K562 (cell line): Measurements from ENCODE around the gene PNPLA7. TPM values are rescaled to one million over a fixed set of nuclear protein-coding genes. Genes with fewer than 3 reads are reported as not detected.
A peak's percentile ranks its signal among the peaks of the same experiment; 100 is the strongest.

Experiments
- ATAC-seq: fragments of 200-7000 bp; cut with Tn5 transposase; 3 replicates; pipeline ENCODE4 v1.9.1; 2020; ENCODE audit warnings: moderate library complexity
- BruUV-seq: library from RNA; stranded (reverse); fragments of 400-500 nt; replicated peaks from 2 replicates; lab custom pipeline; 2021; lab: Mats Ljungman, UMichigan
- CTCF ChIA-PET: fragments of 300-600 bp; formaldehyde crosslinking; extraction: SDS; loops from one replicate; lab custom pipeline; 2021; ENCODE audit warnings: low intra/inter-chr PET ratio; lab: Yijun Ruan, JAX
- POLR2A ChIA-PET: fragments of 300-600, 350-650 bp; sonication (Branson Sonifier 250); formaldehyde crosslinking; extraction: SDS; loops from one replicate; lab custom pipeline; 2021; ENCODE audit warnings: antibody characterized with exemption, inconsistent platforms; lab: Yijun Ruan, JAX
- DNase-seq, 4 experiments: peaks; one replicate each; pipeline versions ENCODE4 v3.0.0 to v3.0.0-alpha.2; 2011 to 2018; ENCODE audit warnings: low spot score in 3 of 4, mixed read lengths in 3 of 4; ENCODE audit errors: extremely low read depth in 1 of 4
- FAIRE-seq: peaks from 2 replicates; lab custom pipeline; 2011; peaks lifted over from hg19 to GRCh38; lab: Jason Lieb, UNC
- H2AFZ ChIP-seq: 2 replicates; pipeline ENCODE4 v1.6.0; 2011; ENCODE audit warnings: low read depth, low read length, control low read depth, inconsistent platforms
- H3K27ac ChIP-seq: fragments of 200-600 bp; 3 replicates; pipeline ENCODE4 v1.8.0; 2011; ENCODE audit warnings: low read depth, mild to moderate bottlenecking, control low read depth, inconsistent platforms, low read length, moderate library complexity, mixed read lengths; ENCODE audit errors: extremely low read depth
- H3K27me3 ChIP-seq, 2 experiments: fragments of 300-600 bp in 1 of 2; 2 replicates in 1 of 2; 3 replicates in 1 of 2; pipeline versions ENCODE4 v1.6.0 to v1.8.0; 2011; ENCODE audit warnings: inconsistent platforms in 2 of 2, low read length in 2 of 2, mild to moderate bottlenecking in 1 of 2, mixed read lengths in 1 of 2, moderate library complexity in 1 of 2; ENCODE audit not compliant: control insufficient read depth in 2 of 2, insufficient read depth in 2 of 2
- H3K36me3 ChIP-seq: fragments of 300-600 bp; 3 replicates; pipeline ENCODE4 v1.8.0; 2011; ENCODE audit warnings: mild to moderate bottlenecking, low read length, inconsistent platforms; ENCODE audit not compliant: control insufficient read depth, insufficient read depth
- H3K4me1 ChIP-seq, 2 experiments: fragments of 200-600 bp in 1 of 2; replicated peaks in 1 of 2; 2 replicates in 1 of 2; 3 replicates in 1 of 2; pipeline versions ENCODE4 v1.5.1 to v1.8.0; 2011; ENCODE audit warnings: inconsistent platforms in 2 of 2, low read length in 2 of 2, mild to moderate bottlenecking in 1 of 2, mixed read lengths in 1 of 2, moderate library complexity in 1 of 2; ENCODE audit not compliant: control insufficient read depth in 2 of 2, insufficient read depth in 2 of 2
- H3K4me2 ChIP-seq: 2 replicates; pipeline ENCODE4 v1.6.1; 2011; ENCODE audit warnings: low read length, control low read depth, inconsistent platforms, mixed read lengths; ENCODE audit not compliant: insufficient read depth
- H3K4me3 ChIP-seq: fragments of 200-600 bp; sonication (generic), shearing (Covaris generic); 2 replicates; pipeline ENCODE4 v1.5.1; 2016; ENCODE audit warnings: control low read depth, inconsistent platforms
- H3K79me2 ChIP-seq: fragments of 200-600 bp; 3 replicates; pipeline ENCODE4 v1.8.0; 2011; ENCODE audit warnings: low read length, inconsistent platforms; ENCODE audit not compliant: control insufficient read depth, insufficient read depth
- H3K9ac ChIP-seq, 2 experiments: 2 replicates each; pipeline versions ENCODE4 v1.6.0 to v1.6.1; 2011; ENCODE audit warnings: low read depth in 2 of 2, low read length in 2 of 2, control low read depth in 1 of 2, inconsistent platforms in 1 of 2, mild to moderate bottlenecking in 1 of 2, mixed read lengths in 1 of 2; ENCODE audit not compliant: insufficient read depth in 1 of 2
- H3K9me1 ChIP-seq: one replicate; pipeline ENCODE4 v1.6.0; 2011; ENCODE audit warnings: inconsistent platforms, mild to moderate bottlenecking, low read length, moderate library complexity; ENCODE audit not compliant: control insufficient read depth, insufficient read depth
- H3K9me3 ChIP-seq: replicated peaks from 2 replicates; pipeline ENCODE4 v1.5.1; 2011; ENCODE audit warnings: low read depth, low read length, inconsistent platforms; ENCODE audit not compliant: control insufficient read depth, insufficient read depth
- H4K20me1 ChIP-seq: replicated peaks from 2 replicates; pipeline ENCODE4 v1.6.1; 2011; ENCODE audit warnings: low read length, inconsistent platforms, mixed read lengths; ENCODE audit not compliant: control insufficient read depth, insufficient read depth
- CBX1 ChIP-seq: sonication (generic); IDR thresholded peaks from 2 replicates; pipeline ENCODE4 v1.6.1; 2016; ENCODE audit warnings: antibody characterized with exemption, low read depth, mild to moderate bottlenecking
- CSDE1 ChIP-seq, 2 experiments: fragments of 450-650 bp; IDR thresholded peaks; 2 replicates each; pipeline ENCODE4 v1.6.1; 2016; ENCODE audit warnings: mild to moderate bottlenecking in 1 of 2
- E2F4 ChIP-seq: sonication (generic); formaldehyde crosslinking; IDR thresholded peaks from 2 replicates; pipeline ENCODE4 v1.8.0; 2022; ENCODE audit warnings: mild to moderate bottlenecking, low read depth, missing genetic modification reagents
- EHMT2 ChIP-seq: fragments of 450-650 bp; IDR thresholded peaks from 2 replicates; pipeline ENCODE4 v1.6.1; 2018; ENCODE audit warnings: antibody characterized with exemption
- HMGXB4 ChIP-seq: sonication (generic); formaldehyde crosslinking; IDR thresholded peaks from 2 replicates; pipeline ENCODE4 v1.8.1; 2023; ENCODE audit warnings: mild to moderate bottlenecking, missing genetic modification reagents
- JUND ChIP-seq, 2 experiments: IDR thresholded peaks; 2 replicates in 1 of 2; 3 replicates in 1 of 2; pipeline ENCODE4 v1.6.1; 2011; ENCODE audit warnings: borderline replicate concordance in 2 of 2, low read depth in 2 of 2, low read length in 2 of 2, improper control_type of control experiment in 1 of 2, missing biosample characterization in 1 of 2, missing genetic modification characterization in 1 of 2, missing genetic modification reagents in 1 of 2
- KAT8 ChIP-seq: fragments of 450-650 bp; IDR thresholded peaks from 2 replicates; pipeline ENCODE4 v1.6.1; 2016; ENCODE audit warnings: low read depth, mild to moderate bottlenecking
- LCOR ChIP-seq: sonication (generic); formaldehyde crosslinking; IDR thresholded peaks from 2 replicates; pipeline ENCODE4 v1.8.0; 2022; ENCODE audit warnings: mild to moderate bottlenecking, missing genetic modification reagents
- NFATC3 ChIP-seq: fragments of 450-650 bp; IDR thresholded peaks from 2 replicates; pipeline ENCODE4 v1.6.1; 2017; ENCODE audit warnings: mild to moderate bottlenecking
- RBFOX2 ChIP-seq: fragments of 200-400 bp; formaldehyde crosslinking; IDR thresholded peaks from 2 replicates; pipeline ENCODE4 v1.6.1; 2017; ENCODE audit warnings: low read depth, mild to moderate bottlenecking, low read length, moderate library complexity
- RNF2 ChIP-seq: sonication (generic); IDR thresholded peaks from 2 replicates; pipeline ENCODE4 v1.6.1; 2016
- SOX6 ChIP-seq: fragments of 450-650 bp; IDR thresholded peaks from 2 replicates; pipeline ENCODE4 v1.6.1; 2014; ENCODE audit warnings: mild to moderate bottlenecking
- SRSF1 ChIP-seq: fragments of 200-400 bp; formaldehyde crosslinking; IDR thresholded peaks from 2 replicates; pipeline ENCODE4 v1.6.1; 2017; ENCODE audit warnings: mild to moderate bottlenecking, low read depth, low read length, moderate library complexity
- SRSF7 ChIP-seq: fragments of 200-400 bp; formaldehyde crosslinking; optimal IDR thresholded peaks from 2 replicates; pipeline ENCODE3; 2017; ENCODE audit warnings: mild to moderate bottlenecking, low read depth, low read length
- STAT5A ChIP-seq: IDR thresholded peaks from 2 replicates; pipeline ENCODE4 v1.6.1; 2012; ENCODE audit warnings: low read length, inconsistent platforms, borderline replicate concordance
- XRCC5 ChIP-seq: fragments of 200-400 bp; formaldehyde crosslinking; IDR thresholded peaks from 2 replicates; pipeline ENCODE4 v1.6.1; 2017; ENCODE audit warnings: low read depth, mild to moderate bottlenecking, low read length
- YBX1 ChIP-seq: fragments of 450-650 bp; IDR thresholded peaks from 2 replicates; pipeline ENCODE4 v1.7.1; 2016; ENCODE audit warnings: mild to moderate bottlenecking
- ZBTB7A ChIP-seq: IDR thresholded peaks from 2 replicates; pipeline ENCODE4 v1.6.1; 2011; ENCODE audit warnings: low read depth, mild to moderate bottlenecking, low read length, moderate library complexity, borderline replicate concordance; ENCODE audit not compliant: control insufficient read depth
- ZBTB8A ChIP-seq: fragments of 450-650 bp; IDR thresholded peaks from 2 replicates; pipeline ENCODE4 v1.6.1; 2018; ENCODE audit warnings: mild to moderate bottlenecking, moderate library complexity; ENCODE audit not compliant: partially characterized antibody
- ZFX ChIP-seq: sonication (generic); formaldehyde crosslinking; IDR thresholded peaks from 2 replicates; pipeline ENCODE4 v1.8.0; 2022; ENCODE audit warnings: mild to moderate bottlenecking, missing genetic modification reagents, moderate library complexity
- ZNF217 ChIP-seq: sonication (generic); formaldehyde crosslinking; IDR thresholded peaks from 2 replicates; pipeline ENCODE4 v1.8.0; 2022; ENCODE audit warnings: mild to moderate bottlenecking, missing genetic modification reagents
- ZNF76 ChIP-seq: fragments of 250-450 bp; sonication (Bioruptor Pico); IDR thresholded peaks from 2 replicates; pipeline ENCODE4 v1.4.0; 2020; ENCODE audit warnings: mild to moderate bottlenecking, moderate library complexity, borderline replicate concordance
- ZNF780A ChIP-seq: fragments of 250-450 bp; sonication (Bioruptor Pico); IDR thresholded peaks from 2 replicates; pipeline ENCODE4 v1.5.0; 2021; ENCODE audit warnings: mild to moderate bottlenecking
- ZSCAN29 ChIP-seq: fragments of 450-650 bp; IDR thresholded peaks from 2 replicates; pipeline ENCODE4 v1.6.1; 2017
- WGBS: fragments of 100-300 bp; shearing (Covaris generic); methylation state at CpG from one replicate; pipeline ENCODE4 v1.1.6; 2016; ENCODE audit warnings: low coverage, mixed read lengths; ENCODE audit not compliant: insufficient coverage; ENCODE audit errors: missing lambda C conversion rate; 5-methylcytosine and 5-hydroxymethylcytosine counted together
- in situ Hi-C: fragments of 300-500 bp; cut with MboI; formaldehyde crosslinking; loops from 4 replicates; pipeline ENCODE4 v1.15.0; 2018; ENCODE audit warnings: inconsistent platforms, mixed read lengths
- intact Hi-C: fragments of 100-400 bp; cut with micrococcal nuclease; formaldehyde crosslinking; loops from 2 replicates; pipeline ENCODE4 v1.14.2; 2022
- polyA plus RNA-seq, 8 experiments: library from polyadenylated mRNA; depleted of rRNA in 4 of 8; stranded (reverse) in 5 of 8; unstranded in 3 of 8; fragments of >200 nt; fragmentation: Nextera tagmentation in 2 of 8; fragmentation: Illumina TruSeq in 1 of 8; extraction: Ambion mirVana in 2 of 8; extraction: Trizol in 1 of 8; gene quantifications; 2 replicates each; pipeline versions ENCODE4 v1.2.1 to v1.2.3, GENCODE V29; 2011 to 2014; ENCODE audit warnings: inconsistent platforms in 1 of 8, missing spikeins in 1 of 8
- total RNA-seq, 7 experiments: library from RNA; depleted of rRNA in 6 of 7; stranded (reverse); fragments of >200 nt in 6 of 7; fragmentation: Illumina TruSeq in 2 of 7; extraction: Trizol in 2 of 7; gene quantifications; 2 replicates each; pipeline versions ENCODE4 v1.2.1 to v1.2.3, GENCODE V29; 2011 to 2021; ENCODE audit warnings: low replicate concordance in 1 of 7

PNPLA7 gene
- total and polyA plus RNA-seq, 9 of the 15 experiments (the other 6 are each of a cell fraction or from before 2014, with no cell fraction given) = 0.01 to 0.85 (median 0.19) TPM; not detected in 1

GRCh38 chr9:137579259-137579604, 29.0 kb upstream of the PNPLA7 start:
- ChIA-PET POLR2A (interaction anchor here (0.7 to 1.2 kb wide), 3 partner anchors 8 to 24 kb away, joined by 3 to 6 read pairs (median 3); no protein-coding TSS in a partner anchor), CTCF (interaction anchor here (0.6 to 1.0 kb wide), 2 partner anchors 28 to 44 kb away, joined by 3 to 4 read pairs; partner anchors contain the start of gene MRPL41)
- FAIRE-seq (no peak), DNase-seq (no peak), ATAC-seq (peak; percentile 42; the same call in 1 of the 3 replicates)
- in situ Hi-C loops (no loop called here), intact Hi-C loops (no loop called here)
- Histone ChIP-seq H3K27ac (peak overlapping the region; percentile 76), H3K9me1 (peaks cover 15% of the 10 kb centered on the region), H3K9me3 (no peaks in the 10 kb centered on the region), H2AFZ (peak overlapping the region; percentile 82), H3K4me3 (peak overlapping the region; percentile 100), H3K4me1 (peaks cover 27 to 66% of the 10 kb centered on the region in 2 experiments), H4K20me1 (peaks cover 4% of the 10 kb centered on the region; the same call in 1 of the 2 replicates), H3K27me3 (no peaks in the 10 kb centered on the region), H3K9ac (peak overlapping the region; percentile 92 to 99), H3K4me2 (peak overlapping the region; percentile 96), H3K36me3 (peaks cover 76% of the 10 kb centered on the region), H3K79me2 (peaks cover 44% of the 10 kb centered on the region)
- WGBS = 15% methylated on average over 19 of the region's 19 CpGs
- TSS peak; percentile 83 for BruUV-seq
- TF ChIP-seq RBFOX2 = no peak
- no peak for TF ChIP-seq STAT5A
- no peak for TF ChIP-seq CBX1
- no peak for TF ChIP-seq XRCC5
- no peak for TF ChIP-seq KAT8
- peak; percentile 82; the same call in 1 of the 2 replicates for TF ChIP-seq ZFX (CRISPR knock-in tag)
- TF ChIP-seq JUND (IDR thresholded peaks at IDR 0.05; ENCODE audit: borderline replicate concordance, low read depth, low read length) = no peak
- TF ChIP-seq JUND (tag; IDR thresholded peaks at IDR 0.05; ENCODE audit: borderline replicate concordance, low read depth, low read length) = no peak
- no peak for TF ChIP-seq SOX6
- no peak for TF ChIP-seq ZSCAN29
- no peak for TF ChIP-seq ZBTB8A
- TF ChIP-seq RNF2 = no peak
- TF ChIP-seq YBX1 = no peak
- no peak for TF ChIP-seq E2F4 (CRISPR knock-in tag)
- no peak for TF ChIP-seq NFATC3
- 0 out of 2 replicates have a peak, but pooled peaks have one; percentile 2 for TF ChIP-seq ZBTB7A
- no peak for TF ChIP-seq ZNF76
- 0 out of 2 replicates have a peak, but pooled peaks have one; percentile 15 for TF ChIP-seq LCOR (CRISPR knock-in tag)
- no peak for TF ChIP-seq CSDE1 (IDR thresholded peaks at IDR 0.05)
- no peak for TF ChIP-seq SRSF7
- TF ChIP-seq HMGXB4 = no peak
- no peak for TF ChIP-seq EHMT2
- TF ChIP-seq SRSF1 = 0 out of 2 replicates have a peak, but pooled peaks have one; percentile 10
- TF ChIP-seq ZNF780A (CRISPR knock-in tag) = no peak
- TF ChIP-seq ZNF217 (CRISPR knock-in tag) = no peak
